Parathyroid adenoma (tissue), 2 donors: ENCODE data around the gene GALNT5.

ENCODE experiments used
- H2AFZ ChIP-seq: fragments of 300-600 bp; sonication (generic); one replicate; pipeline ENCODE4 v1.7.0; 2017; ENCODE audit warnings: antibody characterized with exemption, mild to moderate bottlenecking
- H3K27ac ChIP-seq: fragments of 300-600 bp; sonication (generic); one replicate; pipeline ENCODE4 v1.7.0; 2017
- H3K27me3 ChIP-seq: fragments of 300-600 bp; sonication (generic); one replicate; pipeline ENCODE4 v1.7.0; 2017; ENCODE audit warnings: low read length; ENCODE audit not compliant: control insufficient read depth, insufficient read depth
- H3K36me3 ChIP-seq: fragments of 300-600 bp; sonication (generic); one replicate; pipeline ENCODE4 v1.7.0; 2017; ENCODE audit warnings: low read length; ENCODE audit not compliant: control insufficient read depth, insufficient read depth
- H3K4me1 ChIP-seq: fragments of 300-600 bp; sonication (generic); one replicate; pipeline ENCODE4 v1.7.0; 2017; ENCODE audit warnings: control low read depth
- H3K4me2 ChIP-seq: fragments of 300-600 bp; sonication (generic); one replicate; pipeline ENCODE4 v1.7.0; 2017; ENCODE audit warnings: low read length
- H3K4me3 ChIP-seq: fragments of 300-600 bp; sonication (generic); one replicate; pipeline ENCODE4 v1.7.0; 2017; ENCODE audit warnings: low read depth, low read length
- H3K79me2 ChIP-seq: fragments of 300-600 bp; sonication (generic); one replicate; pipeline ENCODE4 v1.7.0; 2017; ENCODE audit warnings: control low read depth
- H3K9ac ChIP-seq: fragments of 300-600 bp; sonication (generic); one replicate; pipeline ENCODE4 v1.7.0; 2017; ENCODE audit warnings: mild to moderate bottlenecking
- H3K9me3 ChIP-seq: fragments of 300-600 bp; sonication (generic); one replicate; pipeline ENCODE4 v1.7.0; 2017; ENCODE audit warnings: low read length; ENCODE audit not compliant: control insufficient read depth
- CTCF ChIP-seq: fragments of 300-600 bp; sonication (generic); IDR thresholded peaks from one replicate; pipeline ENCODE4 v1.7.0; 2017; ENCODE audit warnings: antibody characterized with exemption, mild to moderate bottlenecking
- donor health status: primary hyperparathyroidism.

Gene GALNT5

GRCh38 chr2:157290525-157290924, 33.0 kb downstream of the GALNT5 start:
- Histone ChIP-seq H3K4me1 (no peaks in the 10 kb centered on the region), H2AFZ (no peak overlapping the region), H3K79me2 (no peaks in the 10 kb centered on the region), H3K4me2 (no peak overlapping the region), H3K36me3 (no peaks in the 10 kb centered on the region), H3K9me3 (no peaks in the 10 kb centered on the region), H3K4me3 (no peak overlapping the region), H3K27me3 (no peaks in the 10 kb centered on the region), H3K9ac (no peak overlapping the region), H3K27ac (no peak overlapping the region)
- TF ChIP-seq CTCF: no peak

DNA sequence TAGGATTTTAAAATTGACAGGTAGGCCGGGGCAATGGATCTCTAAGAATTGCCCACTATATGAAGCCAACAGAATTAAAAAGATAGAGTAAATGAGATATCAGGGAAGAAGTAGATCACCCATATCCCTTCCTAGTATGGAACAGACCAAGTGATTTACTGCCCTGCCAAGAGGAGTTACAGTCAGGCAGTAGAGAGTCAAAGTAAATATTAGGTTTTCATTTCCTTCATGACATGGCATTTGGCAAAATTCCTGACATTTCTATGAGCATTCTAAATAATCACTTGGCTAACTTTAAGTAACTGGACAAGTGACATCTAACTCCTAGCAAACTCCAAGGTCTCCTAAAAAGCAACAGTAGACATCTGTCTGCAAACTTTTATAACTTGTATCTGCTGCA, 33.5 kb downstream of the GALNT5 start:
- H3K4me1 ChIP-seq: no peaks in the 10 kb centered on the region
- H3K9me3 ChIP-seq: no peaks in the 10 kb centered on the region
- no peaks in the 10 kb centered on the region for H3K79me2 ChIP-seq
- H3K4me2 ChIP-seq: no peak overlapping the region
- no peak overlapping the region for H2AFZ ChIP-seq
- no peak overlapping the region for H3K9ac ChIP-seq
- no peak overlapping the region for H3K4me3 ChIP-seq
- no peak overlapping the region for H3K27ac ChIP-seq
- no peak for TF ChIP-seq CTCF
- no peaks in the 10 kb centered on the region for H3K27me3 ChIP-seq
- H3K36me3 ChIP-seq: no peaks in the 10 kb centered on the region

GRCh38 chr2:157292853-157293252, 35.3 kb downstream of the GALNT5 start:
- Histone ChIP-seq H3K4me1 (no peaks in the 10 kb centered on the region), H3K79me2 (no peaks in the 10 kb centered on the region), H3K4me2 (no peak overlapping the region), H3K27me3 (no peaks in the 10 kb centered on the region), H3K9ac (no peak overlapping the region), H3K36me3 (no peaks in the 10 kb centered on the region), H3K4me3 (no peak overlapping the region), H3K9me3 (no peaks in the 10 kb centered on the region), H3K27ac (no peak overlapping the region), H2AFZ (no peak overlapping the region)
- no peak for TF ChIP-seq CTCF

DNA sequence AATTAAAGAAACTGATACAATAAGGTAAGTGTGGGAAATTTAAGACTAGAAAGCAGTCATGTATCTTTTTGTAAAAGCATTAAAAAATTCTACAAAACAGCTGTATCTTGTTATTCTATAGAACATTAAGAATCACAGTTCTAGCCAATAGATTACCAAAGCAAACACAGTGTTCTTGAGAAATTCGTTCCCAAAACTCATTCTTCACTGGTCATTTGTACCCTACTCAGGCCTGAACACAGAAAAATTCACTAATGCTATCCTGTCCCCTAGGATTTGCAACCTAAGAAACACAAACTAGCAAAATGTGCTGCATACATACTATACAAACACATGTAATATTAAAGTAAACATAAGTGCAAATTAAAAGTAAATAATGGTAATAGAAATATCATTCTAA, 39.0 kb downstream of the GALNT5 start:
- H3K9ac ChIP-seq: no peak overlapping the region
- H3K4me2 ChIP-seq: no peak overlapping the region
- TF ChIP-seq CTCF: no peak
- H3K27ac ChIP-seq: no peak overlapping the region
- no peak overlapping the region for H3K4me3 ChIP-seq
- H3K9me3 ChIP-seq: no peaks in the 10 kb centered on the region
- H2AFZ ChIP-seq: no peak overlapping the region
- H3K79me2 ChIP-seq: no peaks in the 10 kb centered on the region
- no peaks in the 10 kb centered on the region for H3K4me1 ChIP-seq
- H3K27me3 ChIP-seq: no peaks in the 10 kb centered on the region
- H3K36me3 ChIP-seq: no peaks in the 10 kb centered on the region

GRCh38 chr2:157296958-157297357, 39.5 kb downstream of the GALNT5 start:
- no peak overlapping the region for H3K27ac ChIP-seq
- no peaks in the 10 kb centered on the region for H3K36me3 ChIP-seq
- H3K4me1 ChIP-seq: no peaks in the 10 kb centered on the region
- H3K4me3 ChIP-seq: no peak overlapping the region
- no peaks in the 10 kb centered on the region for H3K79me2 ChIP-seq
- H3K9ac ChIP-seq: no peak overlapping the region
- TF ChIP-seq CTCF: no peak
- H3K4me2 ChIP-seq: no peak overlapping the region
- no peaks in the 10 kb centered on the region for H3K27me3 ChIP-seq
- H3K9me3 ChIP-seq: no peaks in the 10 kb centered on the region
- no peak overlapping the region for H2AFZ ChIP-seq
